IMR-90 (cell line): ENCODE data around the gene IDI2. TPM values are rescaled to one million over a fixed set of nuclear protein-coding genes. Genes with fewer than 3 reads are reported as not detected.

Experiments used
- ATAC-seq: fragments of 200-7000 bp; cut with Tn5 transposase; 2 replicates; pipeline ENCODE4 v1.9.1; 2020; ENCODE audit warnings: low read depth, mild to moderate bottlenecking, moderate library complexity
- BruUV-seq: library from RNA; stranded (reverse); fragments of 400-500 nt; replicated peaks from 2 replicates; lab custom pipeline; 2021; lab: Mats Ljungman, UMichigan
- CTCF ChIA-PET: fragments of 300-600 bp; formaldehyde crosslinking; extraction: SDS; loops from one replicate; lab custom pipeline; 2021; ENCODE audit warnings: antibody characterized with exemption; lab: Yijun Ruan, JAX
- POLR2A ChIA-PET: fragments of 300-600 bp; sonication (Branson Sonifier 250); formaldehyde crosslinking; loops from one replicate; lab custom pipeline; 2022; ENCODE audit warnings: antibody characterized with exemption; ENCODE audit not compliant: unreplicated experiment; lab: Charles Lee
- DNase-seq: peaks from one replicate; pipeline ENCODE4 v3.0.0; 2013
- H2AFZ ChIP-seq: replicated peaks from 2 replicates; pipeline ENCODE3; 2013; ENCODE audit warnings: low read length, mild to moderate bottlenecking; ENCODE audit not compliant: poor library complexity
- H2AK5ac ChIP-seq: 2 replicates; pipeline ENCODE4 v1.6.1; 2013; ENCODE audit warnings: low read depth, low read length, inconsistent platforms
- H2AK9ac ChIP-seq: replicated peaks from 2 replicates; pipeline ENCODE3; 2013; ENCODE audit warnings: mild to moderate bottlenecking, low read depth, low read length, moderate library complexity; ENCODE audit not compliant: poor library complexity
- H2BK120ac ChIP-seq: 2 replicates; pipeline ENCODE4 v1.6.1; 2013; ENCODE audit warnings: low read depth, low read length, inconsistent platforms
- H2BK15ac ChIP-seq: 3 replicates; pipeline ENCODE4 v1.6.1; 2013; ENCODE audit warnings: low read depth, low read length, inconsistent platforms
- H2BK20ac ChIP-seq: 2 replicates; pipeline ENCODE4 v1.6.1; 2013; ENCODE audit warnings: low read depth, mild to moderate bottlenecking, inconsistent platforms, low read length, moderate library complexity
- H2BK5ac ChIP-seq: 2 replicates; pipeline ENCODE4 v1.6.1; 2013; ENCODE audit warnings: mild to moderate bottlenecking, low read depth, low read length, inconsistent platforms; ENCODE audit not compliant: poor library complexity, severe bottlenecking
- H3K14ac ChIP-seq: replicated peaks from 2 replicates; pipeline ENCODE4 v1.6.1; 2013; ENCODE audit warnings: low read depth, low read length, inconsistent platforms
- H3K18ac ChIP-seq: 2 replicates; pipeline ENCODE4 v1.6.1; 2013; ENCODE audit warnings: low read depth, low read length, control low read depth
- H3K23ac ChIP-seq: 2 replicates; pipeline ENCODE4 v1.6.1; 2013; ENCODE audit warnings: low read depth, low read length, inconsistent platforms
- H3K27ac ChIP-seq: 2 replicates; pipeline ENCODE4 v1.5.1; 2013; ENCODE audit warnings: mild to moderate bottlenecking, control low read depth, low read length; ENCODE audit not compliant: insufficient read depth
- H3K27me3 ChIP-seq: 2 replicates; pipeline ENCODE4 v1.6.1; 2013; ENCODE audit warnings: low read length; ENCODE audit not compliant: control insufficient read depth, insufficient read depth
- H3K36me3 ChIP-seq: 2 replicates; pipeline ENCODE4 v1.6.1; 2013; ENCODE audit warnings: low read length, mixed read lengths; ENCODE audit not compliant: control insufficient read depth, insufficient read depth
- H3K4ac ChIP-seq: 2 replicates; pipeline ENCODE4 v1.6.1; 2013; ENCODE audit warnings: low read depth, low read length, inconsistent platforms
- H3K4me1 ChIP-seq: 2 replicates; pipeline ENCODE4 v1.6.1; 2013; ENCODE audit warnings: low read length, mixed read lengths; ENCODE audit not compliant: control insufficient read depth, insufficient read depth
- H3K4me2 ChIP-seq: 2 replicates; pipeline ENCODE4 v1.6.1; 2013; ENCODE audit warnings: low read depth, mild to moderate bottlenecking, control low read depth, low read length, moderate library complexity
- H3K4me3 ChIP-seq: 2 replicates; pipeline ENCODE4 v1.5.1; 2013; ENCODE audit warnings: low read depth, mild to moderate bottlenecking, control low read depth, low read length, moderate library complexity; ENCODE audit not compliant: insufficient read depth
- H3K56ac ChIP-seq: 2 replicates; pipeline ENCODE4 v1.6.1; 2013; ENCODE audit warnings: low read length, inconsistent platforms; ENCODE audit not compliant: insufficient read depth; ENCODE audit errors: extremely low read depth
- H3K79me1 ChIP-seq, 2 experiments: 2 replicates each; pipeline ENCODE4 v1.6.1; 2013; ENCODE audit warnings: low read length in 2 of 2, inconsistent platforms in 1 of 2, low read depth in 1 of 2
- H3K9ac ChIP-seq: 2 replicates; pipeline ENCODE4 v1.6.1; 2013; ENCODE audit warnings: low read depth, low read length, control low read depth
- H3K9me1 ChIP-seq: 2 replicates; pipeline ENCODE4 v1.6.1; 2013; ENCODE audit warnings: low read length, inconsistent platforms; ENCODE audit not compliant: insufficient read depth
- H3K9me3 ChIP-seq: 2 replicates; pipeline ENCODE4 v1.6.1; 2013; ENCODE audit warnings: low read length; ENCODE audit not compliant: control insufficient read depth, insufficient read depth
- H4K20me1 ChIP-seq: 2 replicates; pipeline ENCODE4 v1.6.1; 2013; ENCODE audit warnings: low read length, inconsistent platforms; ENCODE audit not compliant: insufficient read depth
- H4K5ac ChIP-seq: 2 replicates; pipeline ENCODE4 v1.6.1; 2013; ENCODE audit warnings: mild to moderate bottlenecking, low read depth, low read length, control low read depth
- H4K8ac ChIP-seq, 2 experiments: 2 replicates each; pipeline ENCODE4 v1.6.1; 2013; ENCODE audit warnings: low read depth in 2 of 2, low read length in 2 of 2, control low read depth in 1 of 2, inconsistent platforms in 1 of 2
- H4K91ac ChIP-seq: 2 replicates; pipeline ENCODE4 v1.6.1; 2013; ENCODE audit warnings: low read depth, low read length, inconsistent platforms; ENCODE audit not compliant: insufficient read depth
- MAZ ChIP-seq: IDR thresholded peaks from 2 replicates; pipeline ENCODE4 v1.6.1; 2012; ENCODE audit warnings: low read depth, mild to moderate bottlenecking, low read length, improper control_type of control experiment, moderate library complexity, borderline replicate concordance
- POLR2A ChIP-seq: IDR thresholded peaks from 2 replicates; pipeline ENCODE4 v1.6.1; 2012; ENCODE audit warnings: mild to moderate bottlenecking, low read depth, low read length
- RAD21 ChIP-seq: IDR thresholded peaks from 2 replicates; pipeline ENCODE4 v1.6.1; 2012; ENCODE audit warnings: low read length, improper control_type of control experiment
- WGBS, 2 experiments: methylation state at CpG; one replicate each; pipeline versions ENCODE4 v1.1.5 to v1.1.7; 2013; ENCODE audit warnings: missing lambda C conversion rate in 2 of 2; ENCODE audit not compliant: insufficient read length in 1 of 2; ENCODE audit errors: extremely low coverage in 2 of 2; 5-methylcytosine and 5-hydroxymethylcytosine counted together
- dilution Hi-C: fragments of 300-500 bp; cut with HindIII; formaldehyde crosslinking; loops from one replicate; pipeline ENCODE4 v1.14.3; 2018; ENCODE audit warnings: low sequenced_read_pairs; ENCODE audit not compliant: unreplicated experiment
- in situ Hi-C: fragments of 300-500 bp; cut with MboI; formaldehyde crosslinking; loops from 3 replicates; pipeline ENCODE4 v1.14.3; 2019; ENCODE audit warnings: low sequenced_read_pairs, inconsistent platforms, mixed read lengths
- intact Hi-C: fragments of 100-400 bp; cut with micrococcal nuclease; formaldehyde crosslinking; loops from 2 replicates; pipeline ENCODE4 v1.10.0; 2022
- polyA plus RNA-seq, 3 experiments: library from polyadenylated mRNA; depleted of rRNA; stranded (reverse); fragments of >200 nt; gene quantifications; 2 replicates each; pipeline ENCODE4 v1.2.3, GENCODE V29; 2012; ENCODE audit warnings: low replicate concordance in 1 of 3
- total RNA-seq: library from RNA; depleted of rRNA; stranded (reverse); fragments of >200 nt; gene quantifications from 2 replicates; pipeline ENCODE4 v1.2.3, GENCODE V29; 2012

The IDI2 gene
- total and polyA plus RNA-seq, 2 of the 4 experiments (the other 2 are of a cell fraction): not detected

- Histone ChIP-seq H2BK5ac (no peak overlapping the region), H3K27me3 (no peaks in the 10 kb centered on the region), H3K36me3 (no peaks in the 10 kb centered on the region), H3K4me1 (no peaks in the 10 kb centered on the region), H3K9me3 (no peaks in the 10 kb centered on the region), H2AK5ac (no peak overlapping the region), H3K27ac (no peak overlapping the region), H2BK120ac (no peak overlapping the region), H2BK15ac (no peak overlapping the region), H3K4me3 (no peak overlapping the region), H3K9me1 (no peaks in the 10 kb centered on the region), H3K79me1 (no peaks in the 10 kb centered on the region), H3K14ac (no peak overlapping the region), H3K9ac (no peak overlapping the region), H4K91ac (no peak overlapping the region), H3K4ac (no peak overlapping the region), H2AK9ac (no peak overlapping the region), H3K18ac (no peak overlapping the region), H4K20me1 (no peaks in the 10 kb centered on the region), H2BK20ac (no peak overlapping the region), H2AFZ (no peak overlapping the region), H3K56ac (no peak overlapping the region), H3K23ac (no peak overlapping the region), H4K8ac (no peak overlapping the region), H3K4me2 (no peak overlapping the region), H4K5ac (no peak overlapping the region)
- TF ChIP-seq RAD21: no peak
- TF ChIP-seq POLR2A: no peak
- no peak for TF ChIP-seq MAZ
- BruUV-seq: no TSS peak
- CTCF ChIA-PET: no interaction called here
- no peak for DNase-seq
- in situ Hi-C loops (no loop called here), dilution Hi-C loops (no loop called here), intact Hi-C loops (no loop called here)
- WGBS, 2 experiments: no CpG with 5 or more reads among the region's 6 CpGs
- no peak for ATAC-seq
- POLR2A ChIA-PET: no interaction called here
These were observed 919 bp upstream of the IDI2 start for GRCh38 chr10:1026578-1026977.
